Breast epithelium (tissue), 4 donors: ENCODE data around the gene SYDE2. TPM values are rescaled to one million over a fixed set of nuclear protein-coding genes. Genes with fewer than 3 reads are reported as not detected.

Experiments
- DNase-seq, 2 donors: peaks; one replicate each; pipeline ENCODE4 v3.0.0-alpha.2; 2019; ENCODE audit warnings: low spot score in 2 of 2
- H3K27ac ChIP-seq, 2 donors: fragments of 200-600 bp; sonication (generic) in 1 of 2; one replicate each; pipeline ENCODE4 v1.5.1; 2016 to 2019; ENCODE audit warnings: mild to moderate bottlenecking in 1 of 2
- H3K27me3 ChIP-seq, 2 donors: fragments of 200-600 bp; sonication (generic) in 1 of 2; one replicate each; pipeline versions ENCODE4 v1.5.1 to v1.6.0; 2017 to 2019; ENCODE audit warnings: control low read depth in 1 of 2, mild to moderate bottlenecking in 1 of 2
- H3K36me3 ChIP-seq: fragments of 200-600 bp; one replicate; pipeline ENCODE4 v1.5.1; 2019
- H3K4me1 ChIP-seq, 2 donors: fragments of 200-600 bp; sonication (generic); one replicate each; pipeline ENCODE4 v1.5.1; 2016 to 2019; ENCODE audit warnings: control low read depth in 1 of 2
- H3K4me3 ChIP-seq, 3 donors: fragments of 200-600 bp; sonication (generic); 1 replicate in 2 of 3; 2 replicates in 1 of 3; pipeline ENCODE4 v1.5.1; 2016 to 2019; ENCODE audit warnings: mild to moderate bottlenecking in 3 of 3, moderate library complexity in 2 of 3
- H3K9me3 ChIP-seq, 2 donors: fragments of 200-600 bp; sonication (generic) in 1 of 2; one replicate each; pipeline ENCODE4 v1.5.1; 2016 to 2019; ENCODE audit warnings: control low read depth in 1 of 2
- CTCF ChIP-seq, 3 donors: fragments of 450-650 bp; IDR thresholded peaks; one replicate each; pipeline ENCODE4 v1.5.1; 2016 to 2017; ENCODE audit warnings: antibody characterized with exemption in 3 of 3, mild to moderate bottlenecking in 3 of 3, moderate library complexity in 3 of 3
- POLR2A ChIP-seq: fragments of 450-650 bp; IDR thresholded peaks from one replicate; pipeline ENCODE4 v1.6.1; 2016; ENCODE audit warnings: antibody characterized with exemption, mild to moderate bottlenecking, moderate library complexity
- POLR2AphosphoS5 ChIP-seq, 3 donors: sonication (generic); formaldehyde crosslinking; IDR thresholded peaks; one replicate each; pipeline ENCODE4 v1.6.1; 2017; ENCODE audit warnings: antibody characterized with exemption in 3 of 3
- intact Hi-C: fragments of 100-400 bp; cut with DNase I; formaldehyde crosslinking; loops from one replicate; pipeline ENCODE4 v1.15.1; 2023; ENCODE audit warnings: low total_unique reads
- total RNA-seq, 3 donors: library from RNA; depleted of rRNA; stranded (reverse); fragments of >200 nt; gene quantifications; one replicate each; pipeline ENCODE4 v1.1.0, GENCODE V29; 2016

The SYDE2 gene
- total RNA-seq, 3 donors from 2014 or later, result 10.6 to 26.5 (median 15.4) TPM

- intact Hi-C loops, result loop anchor here (10.0 kb wide), 1 partner anchor 659 kb away; no protein-coding TSS in a partner anchor
- H3K27ac ChIP-seq, result no peak overlapping the region
Measured at GRCh38 chr1:85243372-85243771, 42.6 kb upstream of the SYDE2 start.

GRCh38 chr1:85240643-85241042 lies 39.8 kb upstream of the SYDE2 start:
- H3K27me3 ChIP-seq, result no peaks in the 10 kb centered on the region
- intact Hi-C loops, result loop anchor here (10.0 kb wide), 1 partner anchor 656 kb away; no protein-coding TSS in a partner anchor
- no peak overlapping the region for H3K27ac ChIP-seq
- H3K36me3 ChIP-seq, result no peaks in the 10 kb centered on the region
- DNase-seq, result no peak
- no peaks in the 10 kb centered on the region for H3K4me1 ChIP-seq
- H3K4me3 ChIP-seq, result no peak overlapping the region
- no peaks in the 10 kb centered on the region for H3K9me3 ChIP-seq
- TF ChIP-seq POLR2AphosphoS5 (IDR thresholded peaks at IDR 0.05) (no peak), POLR2A (no peak), CTCF (IDR thresholded peaks at IDR 0.05) (no peak)

More at GRCh38 chr1:85243372-85243771, 42.6 kb upstream of the SYDE2 start:
- TF ChIP-seq POLR2AphosphoS5 (IDR thresholded peaks at IDR 0.05), result no peak
- no peak for TF ChIP-seq POLR2A
- no peak for TF ChIP-seq CTCF (IDR thresholded peaks at IDR 0.05)
- H3K4me1 ChIP-seq, result no peaks in the 10 kb centered on the region
- H3K27me3 ChIP-seq, result no peaks in the 10 kb centered on the region
- no peak overlapping the region for H3K4me3 ChIP-seq
- H3K9me3 ChIP-seq, result no peaks in the 10 kb centered on the region
- no peak for DNase-seq
- H3K36me3 ChIP-seq, result no peaks in the 10 kb centered on the region

- no peaks in the 10 kb centered on the region for H3K27me3 ChIP-seq
- TF ChIP-seq CTCF (IDR thresholded peaks at IDR 0.05) (peak in 1 of 3 donors; percentile 26), POLR2AphosphoS5 (IDR thresholded peaks at IDR 0.05) (no peak)
- H3K27ac ChIP-seq, result no peak overlapping the region
- no peaks in the 10 kb centered on the region for H3K4me1 ChIP-seq
- H3K9me3 ChIP-seq, result no peaks in the 10 kb centered on the region
- no peak for DNase-seq
- no peak overlapping the region for H3K4me3 ChIP-seq
- H3K36me3 ChIP-seq, result no peaks in the 10 kb centered on the region
- intact Hi-C loops, result loop anchor here (10.0 kb wide), 1 partner anchor 655 kb away; no protein-coding TSS in a partner anchor
Measured at GRCh38 chr1:85240174-85240601, 39.4 kb upstream of the SYDE2 start.

- Histone ChIP-seq H3K27me3 (no peaks in the 10 kb centered on the region), H3K4me3 (no peak overlapping the region), H3K36me3 (no peaks in the 10 kb centered on the region), H3K27ac (no peak overlapping the region), H3K4me1 (no peaks in the 10 kb centered on the region), H3K9me3 (no peaks in the 10 kb centered on the region)
- no peak for DNase-seq
- intact Hi-C loops, result no loop called here
- TF ChIP-seq POLR2A (no peak), POLR2AphosphoS5 (IDR thresholded peaks at IDR 0.05) (no peak), CTCF (IDR thresholded peaks at IDR 0.05) (no peak)
Measured at GRCh38 chr1:85237613-85238012, 36.8 kb upstream of the SYDE2 start.

GRCh38 chr1:85230305-85230977 lies 29.6 kb upstream of the SYDE2 start:
- no peak overlapping the region for H3K27ac ChIP-seq
- no peaks in the 10 kb centered on the region for H3K36me3 ChIP-seq
- no peak for DNase-seq
- H3K4me3 ChIP-seq, result no peak overlapping the region
- H3K4me1 ChIP-seq, result peaks cover 0 to 2% of the 10 kb centered on the region in 2 donors
- TF ChIP-seq CTCF (IDR thresholded peaks at IDR 0.05) (no peak), POLR2AphosphoS5 (IDR thresholded peaks at IDR 0.05) (no peak), POLR2A (no peak)
- H3K27me3 ChIP-seq, result no peaks in the 10 kb centered on the region
- H3K9me3 ChIP-seq, result no peaks in the 10 kb centered on the region
- intact Hi-C loops, result no loop called here
